HEK293 (cell line): ENCODE measurements around the gene ESPL1.

Experiments used
- ZBTB7A ChIP-seq: fragments of 450-650 bp; formaldehyde crosslinking; IDR thresholded peaks from 2 replicates; pipeline ENCODE4 v1.5.1; 2016; ENCODE audit warnings: low read depth, missing biosample characterization, missing genetic modification characterization
- ZNF132 ChIP-seq: fragments of 450-650 bp; formaldehyde crosslinking; IDR thresholded peaks from 2 replicates; pipeline ENCODE4 v1.5.1; 2017; ENCODE audit warnings: missing biosample characterization, missing genetic modification characterization, borderline replicate concordance
- ZNF146 ChIP-seq: fragments of 450-650 bp; formaldehyde crosslinking; IDR thresholded peaks from 2 replicates; pipeline ENCODE4 v1.5.1; 2016; ENCODE audit warnings: missing biosample characterization, missing genetic modification characterization
- ZNF23 ChIP-seq: fragments of 450-650 bp; formaldehyde crosslinking; IDR thresholded peaks from 2 replicates; pipeline ENCODE4 v1.5.1; 2016; ENCODE audit warnings: missing biosample characterization, missing genetic modification characterization, borderline replicate concordance
- ZNF266 ChIP-seq: fragments of 450-650 bp; formaldehyde crosslinking; IDR thresholded peaks from 2 replicates; pipeline ENCODE4 v1.5.1; 2016; ENCODE audit warnings: missing biosample characterization, missing genetic modification characterization, low read depth
- ZNF404 ChIP-seq: fragments of 450-650 bp; formaldehyde crosslinking; IDR thresholded peaks from 2 replicates; pipeline ENCODE4 v1.5.1; 2017; ENCODE audit warnings: missing biosample characterization, missing genetic modification characterization
- ZNF433 ChIP-seq: fragments of 450-650 bp; formaldehyde crosslinking; IDR thresholded peaks from 2 replicates; pipeline ENCODE4 v1.5.1; 2016; ENCODE audit warnings: missing biosample characterization, missing genetic modification characterization, low read depth
- ZNF585B ChIP-seq: fragments of 450-650 bp; formaldehyde crosslinking; IDR thresholded peaks from 2 replicates; pipeline ENCODE4 v1.5.1; 2016; ENCODE audit warnings: missing biosample characterization, missing genetic modification characterization
- ZSCAN23 ChIP-seq: fragments of 450-650 bp; formaldehyde crosslinking; IDR thresholded peaks from 2 replicates; pipeline ENCODE4 v1.5.1; 2016; ENCODE audit warnings: missing biosample characterization, missing genetic modification characterization
- TF ChIP-seq, protein P1 (sequence below): fragments of 450-650 bp; formaldehyde crosslinking; IDR thresholded peaks from 2 replicates; pipeline ENCODE4 v1.5.1; 2016; ENCODE audit warnings: missing biosample characterization, missing genetic modification characterization, borderline replicate concordance
- TF ChIP-seq, protein P2 (sequence below): fragments of 450-650 bp; formaldehyde crosslinking; IDR thresholded peaks from 2 replicates; pipeline ENCODE4 v1.5.1; 2016; ENCODE audit warnings: missing biosample characterization, missing genetic modification characterization, low read depth
- TF ChIP-seq, protein P3 (sequence below): fragments of 450-650 bp; formaldehyde crosslinking; IDR thresholded peaks from 2 replicates; pipeline ENCODE4 v1.5.1; 2017; ENCODE audit warnings: missing biosample characterization, missing genetic modification characterization
- TF ChIP-seq, protein P4 (sequence below): fragments of 450-650 bp; formaldehyde crosslinking; IDR thresholded peaks from 2 replicates; pipeline ENCODE4 v1.5.1; 2016; ENCODE audit warnings: missing biosample characterization, missing genetic modification characterization
- TF ChIP-seq, protein P5 (sequence below): IDR thresholded peaks from 2 replicates; pipeline ENCODE4 v1.6.1; 2011; ENCODE audit warnings: mild to moderate bottlenecking, low read depth, low read length, borderline replicate concordance
- TF ChIP-seq, protein P6 (sequence below): fragments of 450-650 bp; formaldehyde crosslinking; IDR thresholded peaks from 2 replicates; pipeline ENCODE4 v1.5.1; 2016; ENCODE audit warnings: missing biosample characterization, missing genetic modification characterization
- TF ChIP-seq, protein P7 (sequence below): fragments of 450-650 bp; formaldehyde crosslinking; IDR thresholded peaks from 2 replicates; pipeline ENCODE4 v1.5.1; 2017; ENCODE audit warnings: missing biosample characterization, missing genetic modification characterization
- TF ChIP-seq, protein P8 (sequence below): fragments of 450-650 bp; formaldehyde crosslinking; IDR thresholded peaks from 2 replicates; pipeline ENCODE4 v1.5.1; 2016; ENCODE audit warnings: missing biosample characterization, missing genetic modification characterization

ESPL1 gene

DNA sequence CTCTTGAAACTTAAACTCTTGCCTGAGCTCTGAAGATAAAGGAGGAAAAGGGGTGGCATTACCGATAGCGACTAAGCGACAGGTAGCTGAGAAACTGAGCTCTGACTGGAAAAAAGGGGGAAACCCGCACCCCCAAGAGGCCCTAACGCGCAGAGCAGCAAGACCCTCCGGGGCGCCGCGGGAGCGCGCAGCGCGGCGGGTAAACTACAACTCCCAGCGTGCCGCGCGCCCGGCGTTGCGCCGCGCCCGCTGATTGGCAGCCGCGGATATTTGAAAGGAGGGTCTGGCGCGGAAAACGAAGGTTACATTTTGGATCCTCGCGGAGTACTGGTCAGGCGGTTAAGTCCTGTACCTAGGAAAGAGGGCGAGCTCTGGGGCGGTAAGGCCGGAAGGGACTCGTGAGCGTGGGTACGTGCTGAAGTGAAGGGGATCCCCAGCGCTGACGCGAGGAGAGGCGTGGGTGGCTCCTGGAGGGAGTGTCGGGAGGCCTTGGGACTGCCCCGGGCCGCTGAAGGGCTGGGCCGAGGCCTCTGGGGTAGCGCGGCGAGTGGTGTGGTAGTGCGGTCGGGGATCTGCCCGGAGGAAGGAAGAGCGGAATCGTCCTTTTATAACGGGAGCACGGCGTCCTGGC, at the start of gene ESPL1 (continued):
- TF ChIP-seq, protein P1, sequence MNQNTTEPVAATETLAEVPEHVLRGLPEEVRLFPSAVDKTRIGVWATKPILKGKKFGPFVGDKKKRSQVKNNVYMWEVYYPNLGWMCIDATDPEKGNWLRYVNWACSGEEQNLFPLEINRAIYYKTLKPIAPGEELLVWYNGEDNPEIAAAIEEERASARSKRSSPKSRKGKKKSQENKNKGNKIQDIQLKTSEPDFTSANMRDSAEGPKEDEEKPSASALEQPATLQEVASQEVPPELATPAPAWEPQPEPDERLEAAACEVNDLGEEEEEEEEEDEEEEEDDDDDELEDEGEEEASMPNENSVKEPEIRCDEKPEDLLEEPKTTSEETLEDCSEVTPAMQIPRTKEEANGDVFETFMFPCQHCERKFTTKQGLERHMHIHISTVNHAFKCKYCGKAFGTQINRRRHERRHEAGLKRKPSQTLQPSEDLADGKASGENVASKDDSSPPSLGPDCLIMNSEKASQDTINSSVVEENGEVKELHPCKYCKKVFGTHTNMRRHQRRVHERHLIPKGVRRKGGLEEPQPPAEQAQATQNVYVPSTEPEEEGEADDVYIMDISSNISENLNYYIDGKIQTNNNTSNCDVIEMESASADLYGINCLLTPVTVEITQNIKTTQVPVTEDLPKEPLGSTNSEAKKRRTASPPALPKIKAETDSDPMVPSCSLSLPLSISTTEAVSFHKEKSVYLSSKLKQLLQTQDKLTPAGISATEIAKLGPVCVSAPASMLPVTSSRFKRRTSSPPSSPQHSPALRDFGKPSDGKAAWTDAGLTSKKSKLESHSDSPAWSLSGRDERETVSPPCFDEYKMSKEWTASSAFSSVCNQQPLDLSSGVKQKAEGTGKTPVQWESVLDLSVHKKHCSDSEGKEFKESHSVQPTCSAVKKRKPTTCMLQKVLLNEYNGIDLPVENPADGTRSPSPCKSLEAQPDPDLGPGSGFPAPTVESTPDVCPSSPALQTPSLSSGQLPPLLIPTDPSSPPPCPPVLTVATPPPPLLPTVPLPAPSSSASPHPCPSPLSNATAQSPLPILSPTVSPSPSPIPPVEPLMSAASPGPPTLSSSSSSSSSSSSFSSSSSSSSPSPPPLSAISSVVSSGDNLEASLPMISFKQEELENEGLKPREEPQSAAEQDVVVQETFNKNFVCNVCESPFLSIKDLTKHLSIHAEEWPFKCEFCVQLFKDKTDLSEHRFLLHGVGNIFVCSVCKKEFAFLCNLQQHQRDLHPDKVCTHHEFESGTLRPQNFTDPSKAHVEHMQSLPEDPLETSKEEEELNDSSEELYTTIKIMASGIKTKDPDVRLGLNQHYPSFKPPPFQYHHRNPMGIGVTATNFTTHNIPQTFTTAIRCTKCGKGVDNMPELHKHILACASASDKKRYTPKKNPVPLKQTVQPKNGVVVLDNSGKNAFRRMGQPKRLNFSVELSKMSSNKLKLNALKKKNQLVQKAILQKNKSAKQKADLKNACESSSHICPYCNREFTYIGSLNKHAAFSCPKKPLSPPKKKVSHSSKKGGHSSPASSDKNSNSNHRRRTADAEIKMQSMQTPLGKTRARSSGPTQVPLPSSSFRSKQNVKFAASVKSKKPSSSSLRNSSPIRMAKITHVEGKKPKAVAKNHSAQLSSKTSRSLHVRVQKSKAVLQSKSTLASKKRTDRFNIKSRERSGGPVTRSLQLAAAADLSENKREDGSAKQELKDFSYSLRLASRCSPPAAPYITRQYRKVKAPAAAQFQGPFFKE = no peak
- TF ChIP-seq ZNF132 (tag by site-specific recombination) (no peak), ZBTB7A (tag by site-specific recombination) (peak; percentile 41; the same call in 1 of the 2 replicates), ZNF146 (tag by site-specific recombination) (no peak), ZNF23 (no peak), ZNF266 (no peak), ZNF585B (tag by site-specific recombination) (no peak), ZSCAN23 (no peak), ZNF404 (tag by site-specific recombination) (no peak), ZNF433 (tag by site-specific recombination) (no peak)
- TF ChIP-seq, protein P2, sequence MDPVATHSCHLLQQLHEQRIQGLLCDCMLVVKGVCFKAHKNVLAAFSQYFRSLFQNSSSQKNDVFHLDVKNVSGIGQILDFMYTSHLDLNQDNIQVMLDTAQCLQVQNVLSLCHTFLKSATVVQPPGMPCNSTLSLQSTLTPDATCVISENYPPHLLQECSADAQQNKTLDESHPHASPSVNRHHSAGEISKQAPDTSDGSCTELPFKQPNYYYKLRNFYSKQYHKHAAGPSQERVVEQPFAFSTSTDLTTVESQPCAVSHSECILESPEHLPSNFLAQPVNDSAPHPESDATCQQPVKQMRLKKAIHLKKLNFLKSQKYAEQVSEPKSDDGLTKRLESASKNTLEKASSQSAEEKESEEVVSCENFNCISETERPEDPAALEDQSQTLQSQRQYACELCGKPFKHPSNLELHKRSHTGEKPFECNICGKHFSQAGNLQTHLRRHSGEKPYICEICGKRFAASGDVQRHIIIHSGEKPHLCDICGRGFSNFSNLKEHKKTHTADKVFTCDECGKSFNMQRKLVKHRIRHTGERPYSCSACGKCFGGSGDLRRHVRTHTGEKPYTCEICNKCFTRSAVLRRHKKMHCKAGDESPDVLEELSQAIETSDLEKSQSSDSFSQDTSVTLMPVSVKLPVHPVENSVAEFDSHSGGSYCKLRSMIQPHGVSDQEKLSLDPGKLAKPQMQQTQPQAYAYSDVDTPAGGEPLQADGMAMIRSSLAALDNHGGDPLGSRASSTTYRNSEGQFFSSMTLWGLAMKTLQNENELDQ (tag by site-specific recombination) = no peak
- TF ChIP-seq, protein P3, sequence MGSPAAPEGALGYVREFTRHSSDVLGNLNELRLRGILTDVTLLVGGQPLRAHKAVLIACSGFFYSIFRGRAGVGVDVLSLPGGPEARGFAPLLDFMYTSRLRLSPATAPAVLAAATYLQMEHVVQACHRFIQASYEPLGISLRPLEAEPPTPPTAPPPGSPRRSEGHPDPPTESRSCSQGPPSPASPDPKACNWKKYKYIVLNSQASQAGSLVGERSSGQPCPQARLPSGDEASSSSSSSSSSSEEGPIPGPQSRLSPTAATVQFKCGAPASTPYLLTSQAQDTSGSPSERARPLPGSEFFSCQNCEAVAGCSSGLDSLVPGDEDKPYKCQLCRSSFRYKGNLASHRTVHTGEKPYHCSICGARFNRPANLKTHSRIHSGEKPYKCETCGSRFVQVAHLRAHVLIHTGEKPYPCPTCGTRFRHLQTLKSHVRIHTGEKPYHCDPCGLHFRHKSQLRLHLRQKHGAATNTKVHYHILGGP (tag by site-specific recombination) = no peak
- TF ChIP-seq, protein P4, sequence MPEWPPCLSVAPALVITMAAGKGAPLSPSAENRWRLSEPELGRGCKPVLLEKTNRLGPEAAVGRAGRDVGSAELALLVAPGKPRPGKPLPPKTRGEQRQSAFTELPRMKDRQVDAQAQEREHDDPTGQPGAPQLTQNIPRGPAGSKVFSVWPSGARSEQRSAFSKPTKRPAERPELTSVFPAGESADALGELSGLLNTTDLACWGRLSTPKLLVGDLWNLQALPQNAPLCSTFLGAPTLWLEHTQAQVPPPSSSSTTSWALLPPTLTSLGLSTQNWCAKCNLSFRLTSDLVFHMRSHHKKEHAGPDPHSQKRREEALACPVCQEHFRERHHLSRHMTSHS (tag by site-specific recombination) = no peak
- TF ChIP-seq, protein P5, sequence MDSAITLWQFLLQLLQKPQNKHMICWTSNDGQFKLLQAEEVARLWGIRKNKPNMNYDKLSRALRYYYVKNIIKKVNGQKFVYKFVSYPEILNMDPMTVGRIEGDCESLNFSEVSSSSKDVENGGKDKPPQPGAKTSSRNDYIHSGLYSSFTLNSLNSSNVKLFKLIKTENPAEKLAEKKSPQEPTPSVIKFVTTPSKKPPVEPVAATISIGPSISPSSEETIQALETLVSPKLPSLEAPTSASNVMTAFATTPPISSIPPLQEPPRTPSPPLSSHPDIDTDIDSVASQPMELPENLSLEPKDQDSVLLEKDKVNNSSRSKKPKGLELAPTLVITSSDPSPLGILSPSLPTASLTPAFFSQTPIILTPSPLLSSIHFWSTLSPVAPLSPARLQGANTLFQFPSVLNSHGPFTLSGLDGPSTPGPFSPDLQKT = no peak
- TF ChIP-seq, protein P6, sequence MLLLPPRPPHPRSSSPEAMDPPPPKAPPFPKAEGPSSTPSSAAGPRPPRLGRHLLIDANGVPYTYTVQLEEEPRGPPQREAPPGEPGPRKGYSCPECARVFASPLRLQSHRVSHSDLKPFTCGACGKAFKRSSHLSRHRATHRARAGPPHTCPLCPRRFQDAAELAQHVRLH (tag by site-specific recombination) = peak; percentile 52; the same call in 1 of the 2 replicates
- TF ChIP-seq, protein P7, sequence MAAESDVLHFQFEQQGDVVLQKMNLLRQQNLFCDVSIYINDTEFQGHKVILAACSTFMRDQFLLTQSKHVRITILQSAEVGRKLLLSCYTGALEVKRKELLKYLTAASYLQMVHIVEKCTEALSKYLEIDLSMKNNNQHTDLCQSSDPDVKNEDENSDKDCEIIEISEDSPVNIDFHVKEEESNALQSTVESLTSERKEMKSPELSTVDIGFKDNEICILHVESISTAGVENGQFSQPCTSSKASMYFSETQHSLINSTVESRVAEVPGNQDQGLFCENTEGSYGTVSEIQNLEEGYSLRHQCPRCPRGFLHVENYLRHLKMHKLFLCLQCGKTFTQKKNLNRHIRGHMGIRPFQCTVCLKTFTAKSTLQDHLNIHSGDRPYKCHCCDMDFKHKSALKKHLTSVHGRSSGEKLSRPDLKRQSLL (tag by site-specific recombination) = peak; percentile 25; the same call in 1 of the 2 replicates
- TF ChIP-seq, protein P8, sequence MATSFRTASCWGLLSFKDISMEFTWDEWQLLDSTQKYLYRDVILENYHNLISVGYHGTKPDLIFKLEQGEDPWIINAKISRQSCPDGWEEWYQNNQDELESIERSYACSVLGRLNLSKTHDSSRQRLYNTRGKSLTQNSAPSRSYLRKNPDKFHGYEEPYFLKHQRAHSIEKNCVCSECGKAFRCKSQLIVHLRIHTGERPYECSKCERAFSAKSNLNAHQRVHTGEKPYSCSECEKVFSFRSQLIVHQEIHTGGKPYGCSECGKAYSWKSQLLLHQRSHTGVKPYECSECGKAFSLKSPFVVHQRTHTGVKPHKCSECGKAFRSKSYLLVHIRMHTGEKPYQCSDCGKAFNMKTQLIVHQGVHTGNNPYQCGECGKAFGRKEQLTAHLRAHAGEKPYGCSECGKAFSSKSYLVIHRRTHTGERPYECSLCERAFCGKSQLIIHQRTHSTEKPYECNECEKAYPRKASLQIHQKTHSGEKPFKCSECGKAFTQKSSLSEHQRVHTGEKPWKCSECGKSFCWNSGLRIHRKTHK = no peak
